HG02852 (cell line): ENCODE data around the gene ZNF664.
A peak's percentile ranks its signal among the peaks of the same experiment; 100 is the strongest.

Experiments
- ATAC-seq: cut with Tn5 transposase; IDR thresholded peaks from one replicate; pipeline ENCODE4 v1.9.1; 2021; ENCODE audit warnings: mild to moderate bottlenecking, moderate library complexity; ENCODE audit not compliant: unreplicated experiment

Gene ZNF664

DNA sequence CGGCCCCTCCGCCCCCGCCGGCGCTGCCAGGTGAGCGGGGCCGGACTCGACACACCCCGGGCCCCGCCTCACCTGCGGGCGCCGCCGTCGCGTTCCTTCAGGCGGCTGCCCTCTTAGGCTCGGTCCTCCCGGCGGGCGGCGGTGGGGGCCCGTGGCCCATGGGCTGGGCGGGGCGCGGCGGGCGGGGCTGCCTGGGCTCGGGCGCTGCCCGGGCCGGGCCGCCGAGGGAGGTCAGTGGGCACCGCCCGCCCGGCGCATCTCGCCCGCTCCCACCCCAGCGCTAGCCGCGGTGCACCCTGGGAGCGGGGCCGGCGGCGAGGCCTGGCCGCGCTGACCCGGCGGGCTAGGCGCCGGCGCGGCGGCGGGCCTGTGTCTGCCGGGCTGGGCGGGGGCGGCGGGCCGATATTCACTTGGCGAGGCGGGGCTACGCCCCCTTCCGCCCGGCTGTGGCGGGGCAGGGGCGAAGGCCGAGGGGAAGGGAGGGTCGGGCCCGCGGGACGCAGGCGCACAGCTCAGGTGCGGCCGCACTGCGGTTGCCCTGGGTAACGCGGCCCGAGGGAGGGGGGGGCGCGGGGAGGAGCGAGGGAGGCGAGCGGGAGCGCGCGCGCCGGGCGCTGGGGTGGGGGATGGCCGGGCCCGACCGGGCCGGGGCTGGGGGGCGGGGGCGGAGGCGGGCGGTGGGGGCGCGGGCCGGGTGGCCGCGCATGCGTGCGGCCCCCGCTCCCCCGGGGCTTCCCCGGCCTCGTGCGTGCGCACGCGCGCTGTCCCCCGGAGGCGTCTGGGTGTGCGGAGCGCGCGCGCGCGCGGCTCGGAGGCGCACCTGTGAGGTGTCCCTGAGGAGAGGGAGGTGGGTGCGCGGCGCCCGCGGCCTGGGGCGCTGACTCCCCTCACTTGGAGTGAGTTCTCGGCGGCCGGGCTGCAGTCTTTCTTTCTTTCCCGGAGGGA lies at the start of gene ZNF664, which contains the start of gene CCDC92:
TSS of gene ZNF664 (plus strand) at position 759 of the 945 bp plus-strand sequence. CDS start 38,930 bp downstream, outside the sequence.
TSS of gene CCDC92 (minus strand) at position 375 of the 945 bp plus-strand sequence. CDS start 28,526 bp downstream, outside the sequence.
- ATAC-seq = peak; percentile 74

DNA sequence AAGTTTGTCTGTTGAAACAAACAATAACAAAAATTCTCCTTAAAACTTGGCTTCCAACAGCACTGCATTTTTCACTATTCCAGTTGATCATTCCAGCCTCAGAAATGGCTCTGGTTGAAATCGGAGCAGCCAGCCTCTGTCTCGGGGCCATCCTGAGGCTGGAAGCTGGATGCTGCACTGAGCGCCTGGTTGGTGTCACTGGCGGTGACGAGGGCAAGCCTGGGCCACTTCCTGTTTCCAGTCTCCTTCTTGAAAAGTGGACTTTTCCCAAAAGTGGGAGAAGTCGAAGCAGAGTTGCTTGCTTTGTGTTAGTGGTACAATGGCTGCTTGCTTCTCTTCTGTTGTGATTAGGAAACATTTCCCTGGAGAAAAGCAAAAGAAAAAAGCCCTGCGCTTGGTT lies 49.1 kb upstream of the ZNF664 start:
- ATAC-seq = no peak

DNA sequence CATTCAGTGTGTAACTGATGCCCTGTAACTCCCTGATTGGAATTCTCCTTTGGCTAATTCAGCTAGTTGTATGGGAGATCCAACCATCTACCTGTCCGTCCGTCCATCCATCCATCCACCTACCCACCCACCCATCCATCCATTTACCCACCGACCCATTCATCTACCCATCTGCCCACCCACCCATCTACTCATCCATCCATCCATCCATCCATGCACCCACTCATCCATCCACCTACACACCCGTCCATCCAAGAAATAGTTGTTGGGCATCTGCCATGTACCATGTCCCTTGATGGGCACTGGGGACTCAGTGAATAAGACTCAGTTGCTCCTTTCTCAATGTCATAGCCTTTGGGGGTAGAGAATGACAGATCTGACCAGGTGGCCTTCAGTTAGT lies 48.5 kb upstream of the ZNF664 start:
- ATAC-seq = no peak

DNA sequence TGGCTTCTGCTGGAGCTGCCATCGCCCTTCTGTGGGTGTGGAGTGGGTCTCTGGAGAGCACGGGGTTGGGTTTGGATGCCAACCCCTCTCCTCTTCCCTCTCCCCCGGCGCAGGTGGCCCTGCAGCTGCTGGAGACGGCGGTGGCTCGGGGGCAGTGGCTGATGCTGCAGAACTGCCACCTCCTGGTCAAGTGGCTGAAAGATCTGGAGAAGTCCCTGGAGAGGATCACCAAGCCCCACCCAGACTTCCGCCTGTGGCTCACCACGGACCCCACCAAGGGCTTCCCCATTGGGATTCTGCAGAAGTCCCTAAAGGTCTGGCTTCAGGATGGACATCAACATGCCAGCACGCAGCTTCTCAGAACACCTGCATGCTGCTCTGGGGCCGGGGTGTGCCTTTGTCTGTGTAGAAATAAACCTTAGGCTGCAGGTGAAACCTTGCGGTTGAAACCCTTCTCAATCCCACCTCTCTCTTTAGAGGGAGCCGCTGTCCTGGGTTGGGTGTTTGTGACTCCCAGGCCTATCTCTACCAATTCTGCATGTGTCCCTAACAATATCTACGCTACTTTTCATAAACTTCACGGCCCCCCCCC lies 44.6 kb upstream of the ZNF664 start:
- no peak for ATAC-seq

DNA sequence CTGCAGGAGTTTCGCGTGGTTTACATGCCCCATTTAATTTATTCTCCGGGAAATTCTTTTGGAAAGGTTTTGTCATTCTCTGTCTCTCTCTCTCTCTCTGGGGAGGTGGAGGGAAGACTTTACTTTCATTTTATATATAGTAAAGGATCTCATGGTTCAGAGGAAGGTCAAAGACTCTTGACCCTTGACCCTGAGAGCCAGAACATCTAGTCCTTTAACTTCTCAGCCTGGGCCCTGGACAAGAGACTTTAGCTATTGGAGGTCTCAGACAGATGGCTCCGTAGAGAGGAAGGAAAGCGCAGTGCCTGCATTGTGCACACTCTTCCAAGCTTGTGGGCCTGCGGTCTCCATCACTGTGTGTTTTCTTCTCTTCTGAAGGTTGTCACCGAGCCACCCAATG lies 44.1 kb upstream of the ZNF664 start:
- ATAC-seq = no peak

DNA sequence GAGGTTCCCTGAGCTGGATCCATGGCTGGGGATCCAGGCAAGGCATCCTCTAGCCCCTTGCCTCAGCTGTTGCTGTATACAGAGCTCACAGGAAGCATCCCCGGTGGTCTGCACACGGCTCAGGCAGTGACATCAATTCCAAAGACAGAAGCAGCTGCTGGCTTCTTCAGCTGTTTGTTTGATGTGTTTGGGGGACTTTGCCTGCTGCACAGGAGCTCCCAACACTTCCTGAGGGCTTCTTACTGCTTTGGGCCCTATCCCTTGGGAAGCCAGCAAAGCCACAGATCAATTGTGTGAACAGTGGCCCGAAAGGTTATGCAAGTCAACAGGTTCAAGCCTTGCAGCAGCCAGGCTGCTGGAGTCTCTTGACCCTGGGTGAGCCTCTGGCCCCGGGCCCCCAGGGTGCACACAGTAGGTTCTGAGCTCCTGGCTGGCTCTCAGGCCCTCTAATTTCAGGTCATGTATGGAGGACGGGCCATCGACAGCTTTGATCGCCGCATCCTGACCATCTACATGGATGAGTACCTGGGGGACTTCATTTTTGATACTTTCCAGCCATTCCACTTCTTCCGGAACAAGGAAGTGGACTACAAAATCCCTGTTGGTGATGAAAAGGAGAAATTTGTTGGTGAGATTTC lies 43.0 kb upstream of the ZNF664 start:
- no peak for ATAC-seq

DNA sequence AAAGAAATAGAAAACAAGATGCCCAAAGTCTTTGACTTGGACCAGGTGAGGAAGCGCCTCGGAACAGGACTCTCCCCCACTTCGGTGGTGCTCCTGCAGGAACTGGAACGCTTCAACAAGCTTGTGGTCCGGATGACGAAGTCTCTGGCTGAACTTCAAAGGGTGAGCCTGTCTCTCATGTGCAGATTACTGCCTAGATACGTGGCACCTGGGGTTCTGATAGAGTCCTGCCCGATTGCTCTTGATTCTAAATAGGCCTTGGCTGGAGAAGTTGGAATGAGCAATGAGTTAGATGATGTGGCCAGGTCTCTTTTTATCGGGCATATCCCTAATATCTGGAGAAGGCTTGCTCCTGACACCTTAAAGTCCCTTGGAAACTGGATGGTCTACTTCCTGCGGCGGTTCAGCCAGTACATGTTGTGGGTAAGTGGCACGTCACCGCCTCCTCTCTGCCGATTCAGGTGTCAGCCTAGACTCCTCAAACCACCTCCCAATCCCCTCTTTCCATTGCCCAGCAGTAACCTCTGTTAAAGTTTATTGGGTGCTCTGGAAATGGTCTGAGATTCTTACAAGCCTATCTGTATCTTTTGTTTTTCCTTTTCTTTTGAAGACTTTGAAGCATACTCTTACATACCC lies 41.2 kb upstream of the ZNF664 start:
- no peak for ATAC-seq

DNA sequence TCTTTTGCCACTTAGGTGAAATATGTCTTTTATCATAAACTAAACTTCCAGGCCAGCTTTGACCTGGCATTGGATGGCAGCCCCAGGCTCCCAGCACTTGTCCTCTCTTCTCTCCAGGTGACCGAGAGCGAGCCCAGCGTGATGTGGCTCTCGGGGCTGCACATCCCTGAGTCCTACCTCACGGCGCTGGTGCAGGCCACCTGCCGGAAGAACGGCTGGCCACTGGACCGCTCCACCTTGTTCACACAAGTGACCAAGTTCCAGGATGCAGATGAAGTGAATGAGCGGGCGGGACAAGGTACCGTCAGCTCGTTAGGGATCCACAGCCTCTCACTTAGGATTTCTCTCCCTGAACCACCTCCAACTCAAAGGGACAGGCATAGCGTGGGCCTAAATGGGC lies 39.8 kb upstream of the ZNF664 start:
- no peak for ATAC-seq

DNA sequence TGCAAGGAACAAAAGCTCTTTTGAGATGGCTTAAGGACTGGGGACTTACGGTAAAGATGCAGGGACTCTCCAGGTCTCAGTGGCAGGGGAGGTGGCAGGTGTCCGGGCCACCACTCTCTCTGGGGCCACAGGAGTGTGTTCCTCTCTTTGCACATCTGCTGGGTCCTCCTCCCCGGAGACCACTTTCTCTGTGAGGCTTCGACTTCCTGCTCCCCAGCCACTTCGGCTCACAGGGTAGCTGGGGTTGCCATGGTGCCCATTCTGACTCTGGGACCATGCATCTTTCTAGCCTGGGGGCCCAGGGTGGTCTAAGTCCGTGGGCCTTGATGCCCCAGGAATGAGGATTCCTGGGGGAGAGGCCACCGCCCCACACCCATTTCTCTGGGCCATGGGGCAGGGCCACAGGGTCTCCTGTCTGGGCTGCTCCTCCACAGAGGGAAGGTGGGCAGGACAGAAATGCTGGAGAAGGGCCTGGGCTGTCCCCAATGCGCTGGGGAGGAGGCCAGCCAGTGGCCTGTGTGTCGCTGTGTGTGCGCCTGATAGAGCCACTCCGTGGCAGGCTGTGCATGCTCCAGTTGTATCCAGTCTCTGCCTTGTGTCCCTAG lies 38.9 kb upstream of the ZNF664 start:
- ATAC-seq = no peak

DNA sequence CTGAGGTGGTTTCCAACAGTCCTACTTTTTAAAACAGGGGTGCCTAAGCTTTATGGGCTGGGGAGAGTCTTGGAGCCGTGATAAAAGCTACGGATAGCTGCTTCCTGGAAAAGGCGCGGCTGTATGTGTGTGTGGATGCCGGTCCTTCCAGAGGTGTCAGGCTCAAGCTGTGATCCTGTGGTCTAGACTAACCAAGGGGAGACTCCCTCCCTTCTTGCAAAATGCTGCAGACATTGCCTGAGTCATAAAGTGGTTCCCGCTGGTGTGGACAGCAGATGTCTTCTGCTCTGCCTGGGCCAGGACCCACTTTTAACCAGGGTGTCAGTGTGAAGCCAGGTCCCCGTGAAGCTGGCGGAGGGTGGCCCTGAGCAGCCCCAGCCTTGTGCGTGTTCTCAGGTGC lies 38.2 kb upstream of the ZNF664 start:
- no peak for ATAC-seq

DNA sequence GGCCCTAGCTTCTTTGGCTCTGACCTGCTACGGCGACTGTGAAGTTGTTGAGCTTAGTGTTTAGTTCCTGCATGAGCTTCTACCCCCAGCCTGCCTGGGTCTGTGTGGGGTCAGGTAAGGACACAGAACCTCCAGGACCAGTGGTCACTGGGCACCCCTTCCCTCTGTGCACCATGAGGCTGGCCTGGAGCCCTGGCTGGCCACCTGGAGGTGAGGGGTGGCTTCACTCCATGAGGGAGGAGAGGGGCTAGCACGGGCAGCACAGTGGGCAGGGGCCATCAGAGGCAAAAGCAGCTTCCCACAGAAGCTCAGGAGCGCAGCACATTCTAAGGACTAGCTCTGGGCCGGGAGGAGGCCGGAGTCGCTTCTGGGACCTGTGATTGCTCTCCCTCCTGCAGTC lies 37.1 kb upstream of the ZNF664 start:
- no peak for ATAC-seq

DNA sequence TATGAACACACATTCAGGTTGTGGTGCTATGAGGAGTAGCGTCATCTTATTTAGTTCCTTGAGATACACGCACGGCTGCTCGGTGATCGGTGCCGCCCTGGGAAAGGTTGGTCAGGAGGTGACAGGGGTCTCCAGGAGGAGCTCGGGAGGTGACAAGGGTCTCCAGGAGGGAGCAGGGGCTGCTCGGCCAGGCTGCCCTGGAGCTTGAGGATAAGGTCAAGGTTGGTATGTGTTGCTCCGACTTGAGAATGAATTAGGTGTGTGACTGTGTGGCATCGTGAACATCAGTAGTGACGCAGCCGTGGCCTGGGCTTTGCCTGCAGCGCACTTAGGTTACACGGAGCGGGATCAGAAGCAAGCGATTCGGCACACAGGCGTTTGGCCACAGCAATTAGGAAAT lies 36.5 kb upstream of the ZNF664 start:
- ATAC-seq = no peak

DNA sequence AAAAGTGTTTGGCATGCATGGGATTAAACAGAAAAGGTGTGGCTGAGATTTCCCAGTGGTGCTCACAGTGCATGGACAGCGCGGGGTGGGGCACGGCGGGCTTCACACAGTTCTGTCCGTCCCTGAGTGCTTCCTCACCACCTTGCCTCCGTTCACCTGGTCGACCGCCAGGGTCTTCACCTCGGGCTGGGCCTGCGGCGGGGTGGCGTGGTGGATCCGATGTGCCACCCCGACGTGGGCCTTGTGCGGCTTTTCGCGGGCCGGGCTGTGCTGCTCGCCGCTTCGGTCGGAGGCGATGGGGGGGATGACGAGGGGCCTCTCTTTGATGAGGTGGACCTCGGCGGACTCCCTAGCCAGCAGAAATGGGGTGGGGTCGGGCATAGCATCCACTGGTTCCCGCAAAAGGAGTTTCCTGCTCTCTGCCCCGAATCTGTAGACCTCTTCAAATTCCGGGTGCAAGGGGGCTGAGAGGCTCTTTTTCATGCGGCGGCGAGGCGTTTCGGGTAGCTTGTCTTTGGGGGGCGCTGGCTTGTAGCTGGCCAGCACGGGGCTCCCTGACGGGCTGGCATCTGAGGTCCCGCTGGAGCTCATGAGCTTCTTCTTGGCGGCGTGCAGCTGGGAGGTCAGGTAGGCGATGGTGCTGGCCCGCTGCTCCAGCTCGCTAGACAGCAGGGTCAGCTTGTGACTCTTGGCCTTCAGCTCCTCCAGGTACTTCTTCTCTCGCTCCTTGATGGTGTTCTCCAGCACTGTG lies 35.9 kb upstream of the ZNF664 start:
- ATAC-seq = no peak

DNA sequence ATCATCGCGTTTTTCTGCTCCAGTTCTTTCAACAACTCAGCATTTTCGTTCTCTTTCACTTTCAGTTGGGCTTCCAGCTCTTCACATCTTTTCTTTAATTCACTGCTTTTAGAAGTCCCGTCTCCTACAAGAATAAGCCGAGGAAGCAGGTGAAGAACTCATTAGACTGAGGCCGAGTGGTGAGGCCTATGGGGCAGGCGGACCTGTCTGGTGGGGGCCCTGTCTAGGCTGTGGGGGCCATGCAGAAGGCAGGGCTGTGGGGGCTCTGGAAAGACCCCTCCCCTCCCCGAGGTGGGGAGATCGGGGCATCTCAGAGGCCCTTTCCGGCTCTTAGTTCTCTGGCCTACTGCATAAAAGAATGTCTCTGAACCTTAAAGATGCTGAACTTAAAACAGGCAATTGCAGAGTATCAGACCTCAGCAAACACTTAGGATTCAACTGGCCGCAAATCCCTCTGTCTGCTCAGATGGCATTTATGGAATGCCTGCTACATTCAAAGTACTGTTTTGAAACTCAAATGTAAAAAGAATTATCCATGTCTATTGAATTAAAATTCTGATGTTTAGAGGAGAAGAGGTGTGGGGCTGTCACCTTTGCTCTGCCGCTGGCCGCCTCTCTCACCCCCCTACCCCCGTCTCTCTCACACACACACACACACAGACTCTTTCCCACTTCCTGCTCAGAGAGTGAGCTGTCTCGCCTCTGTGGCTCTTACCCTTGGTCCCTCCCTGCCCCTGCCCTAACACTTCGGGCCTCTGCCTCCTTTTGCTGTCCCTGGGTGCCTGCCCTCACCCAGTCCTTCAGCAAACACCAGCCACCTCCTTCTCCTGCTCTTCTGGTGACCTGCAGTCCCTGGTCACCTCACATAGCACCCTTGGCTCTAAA lies 35.1 kb upstream of the ZNF664 start:
- ATAC-seq = no peak

DNA sequence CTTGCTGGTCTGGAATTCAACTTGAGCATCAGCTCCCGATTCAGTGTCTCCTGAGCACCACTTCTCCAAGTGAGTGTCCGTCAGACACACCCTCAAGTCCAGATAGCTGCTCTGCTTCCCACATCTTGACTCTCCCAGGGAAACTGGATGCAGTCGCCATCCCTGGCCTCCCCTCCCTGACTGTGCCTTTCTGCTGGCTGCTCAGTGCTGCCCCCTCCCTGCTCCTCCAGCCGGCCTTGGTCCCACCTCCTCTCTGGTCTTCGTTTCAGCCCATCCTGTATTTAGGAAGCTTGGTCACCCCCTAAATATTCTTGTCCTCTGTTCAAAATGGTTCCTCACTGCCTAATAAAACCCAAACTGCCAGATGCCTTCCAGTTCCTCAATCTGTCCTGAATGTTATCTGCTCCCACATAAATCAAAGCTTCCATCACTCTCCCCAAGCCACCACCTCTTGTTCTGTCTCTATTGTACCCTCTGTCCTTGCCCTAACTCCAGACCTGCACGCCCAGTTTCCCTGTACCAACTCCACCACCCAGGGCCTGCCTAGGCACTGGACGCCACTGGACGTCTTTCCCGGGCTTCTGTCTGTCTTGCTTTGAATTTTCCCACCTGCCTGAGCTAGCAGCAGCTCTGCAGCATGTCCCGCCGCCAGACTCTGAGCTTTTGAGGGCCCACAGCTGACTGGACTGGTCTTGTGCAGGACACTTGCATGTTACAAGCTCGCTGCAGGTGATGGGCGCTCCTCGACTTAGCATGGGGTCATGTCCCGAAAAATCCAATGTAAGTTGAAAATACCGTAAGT lies 34.1 kb upstream of the ZNF664 start:
- no peak for ATAC-seq

DNA sequence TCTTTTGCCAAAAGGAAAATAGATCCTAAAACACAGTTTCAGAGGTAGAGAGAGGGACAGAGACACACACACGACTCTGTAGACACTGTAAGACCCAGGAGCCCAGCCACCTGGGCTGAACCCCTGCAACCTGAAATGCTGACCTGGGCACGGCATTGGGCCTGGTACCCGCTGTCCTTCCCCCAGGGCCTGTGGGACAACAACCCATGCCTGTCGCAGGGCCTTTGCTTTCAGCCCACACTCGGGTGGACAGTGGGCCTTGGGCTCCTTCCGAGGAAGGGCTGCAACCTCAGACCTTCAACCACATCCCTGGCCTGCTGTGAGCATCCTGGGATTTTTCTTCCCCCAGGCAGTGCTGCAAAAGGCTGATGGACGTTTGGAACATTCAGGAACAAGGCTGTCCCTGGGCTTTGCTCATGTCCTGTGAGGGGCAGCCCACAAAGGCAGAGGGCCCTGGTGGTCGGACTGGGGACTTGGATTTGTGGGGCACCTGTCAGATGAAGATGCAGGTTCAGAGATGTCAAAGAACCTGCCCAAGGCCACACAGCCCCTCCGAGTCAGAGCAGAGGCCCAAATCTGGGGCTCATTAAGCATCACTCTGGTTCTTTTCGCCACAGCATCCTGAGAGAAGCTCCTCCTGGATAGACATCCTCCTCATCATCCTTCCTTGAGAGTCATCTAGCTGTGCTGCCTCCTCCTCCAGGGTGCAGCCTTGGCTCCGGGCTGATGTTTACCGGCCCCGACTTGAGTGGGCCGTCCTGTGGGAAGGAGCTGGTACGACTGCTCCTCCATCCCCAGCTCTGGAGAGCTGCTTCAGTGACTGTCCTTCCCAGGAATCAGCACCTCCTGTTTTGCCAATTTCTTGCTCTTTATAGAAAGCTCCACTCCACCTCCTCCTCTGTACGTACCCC lies 33.0 kb upstream of the ZNF664 start:
- ATAC-seq = no peak

DNA sequence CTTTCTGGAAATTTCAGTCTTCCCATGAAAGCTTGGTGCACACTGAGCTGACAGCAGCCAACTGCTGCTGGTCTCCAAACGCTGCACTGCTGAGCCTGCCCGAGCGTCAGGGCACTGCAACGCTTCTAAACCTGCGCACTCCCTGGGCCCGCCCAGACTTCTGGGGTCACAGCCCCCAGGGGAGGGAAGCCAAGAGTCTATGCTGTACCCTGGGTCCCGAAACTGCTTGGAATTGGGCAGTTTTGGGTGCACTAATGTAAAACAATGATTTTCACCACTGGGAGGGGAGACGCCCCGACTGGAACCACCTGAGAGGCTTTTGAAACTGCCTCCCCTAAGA lies 32.4 kb upstream of the ZNF664 start:
- no peak for ATAC-seq
